Spleen (tissue), 7 donors: ENCODE data around the gene NOVA1.

Experiments used
- CTCF ChIP-seq, 11 experiments: fragments of 200-600 bp in 7 of 11; fragments of 450-650 bp in 4 of 11; sonication (generic) in 4 of 11; IDR thresholded peaks in 8 of 11; conservative IDR thresholded peaks in 3 of 11; 1 replicate in 7 of 11; 2 replicates in 4 of 11; pipeline versions ENCODE4 v1.4.0 to v1.8.0; 2016 to 2021; ENCODE audit warnings: antibody characterized with exemption in 11 of 11, inconsistent platforms in 4 of 11, mild to moderate bottlenecking in 1 of 11
- POLR2A ChIP-seq, 3 donors: fragments of 450-650 bp; IDR thresholded peaks; one replicate each; pipeline ENCODE4 v1.5.1; 2017; ENCODE audit warnings: antibody characterized with exemption in 3 of 3, mild to moderate bottlenecking in 1 of 3
- donor health status: DM: no; HTN: no; CAD: no; lungs with moderate emphysema.
- donor health status: DM: no; HTN: no; CAD: no.
- donor health status: DM: no; HTN: no; CAD: no.

GRCh38 chr14:26554069-26554772 lies 43.6 kb downstream of the NOVA1 start:
- TF ChIP-seq CTCF (IDR thresholded peaks at IDR 0.05 in 8 of 11, conservative IDR thresholded peaks at IDR 0.05 in 3 of 11) (no peak), POLR2A (IDR thresholded peaks at IDR 0.05) (no peak)
